22Rv1 (cell line): ENCODE results near the gene TM7SF3.

Experiments used
- CTCF ChIP-seq: fragments of 450-650 bp; IDR thresholded peaks from 2 replicates; pipeline ENCODE4 v1.5.1; 2017; ENCODE audit warnings: mild to moderate bottlenecking
- ZFX ChIP-seq: fragments of 450-650 bp; IDR thresholded peaks from 2 replicates; pipeline ENCODE4 v1.6.1; 2017; ENCODE audit warnings: antibody characterized with exemption, borderline replicate concordance

DNA sequence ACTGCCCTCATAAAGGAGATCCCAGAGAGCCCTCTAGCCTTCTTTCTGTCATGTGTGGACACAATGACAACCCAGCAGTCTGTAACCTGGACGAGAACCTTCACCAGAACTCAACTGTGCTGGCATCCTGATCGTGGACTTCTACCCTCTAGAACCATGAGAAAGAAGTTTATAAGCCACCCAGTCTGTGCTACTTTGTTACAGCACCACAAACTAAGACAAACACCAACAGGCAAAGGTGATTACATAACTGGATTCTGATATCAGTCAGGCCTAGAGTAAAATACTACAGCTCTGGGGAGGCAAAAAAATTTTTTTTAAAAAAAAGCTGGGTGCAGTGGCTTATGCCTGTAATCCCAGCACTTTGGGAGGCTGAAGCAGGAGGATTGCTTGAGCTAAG, 18.5 kb downstream of the TM7SF3 start:
- TF ChIP-seq CTCF (no peak), ZFX (no peak)
